Adipocyte (in vitro differentiated cells): ENCODE results near the gene PRKD3.

Source experiments
- DNase-seq: peaks from one replicate; pipeline ENCODE4 v3.0.0-alpha.2; 2015; ENCODE audit warnings: low read depth
- H3K27me3 ChIP-seq: replicated peaks from 2 replicates; pipeline ENCODE4 v1.7.0; 2013; ENCODE audit warnings: mild to moderate bottlenecking, low read length, moderate library complexity; ENCODE audit not compliant: control insufficient read depth, insufficient read depth
- H3K36me3 ChIP-seq: 2 replicates; pipeline ENCODE4 v1.7.0; 2013; ENCODE audit warnings: low read length, mild to moderate bottlenecking, moderate library complexity; ENCODE audit not compliant: control insufficient read depth, insufficient read depth, severe bottlenecking
- H3K4me1 ChIP-seq: 2 replicates; pipeline ENCODE4 v1.7.0; 2013; ENCODE audit warnings: mild to moderate bottlenecking, low read length, moderate library complexity; ENCODE audit not compliant: control insufficient read depth, insufficient read depth
- H3K4me3 ChIP-seq: 2 replicates; pipeline ENCODE4 v1.7.0; 2013; ENCODE audit warnings: mild to moderate bottlenecking, low read length, moderate library complexity
- H3K9ac ChIP-seq: 2 replicates; pipeline ENCODE4 v1.7.0; 2013; ENCODE audit warnings: mild to moderate bottlenecking, low read length, moderate library complexity
- H3K9me3 ChIP-seq: 2 replicates; pipeline ENCODE4 v1.7.0; 2013; ENCODE audit warnings: mild to moderate bottlenecking, low read length, moderate library complexity; ENCODE audit not compliant: control insufficient read depth

Gene PRKD3

DNA sequence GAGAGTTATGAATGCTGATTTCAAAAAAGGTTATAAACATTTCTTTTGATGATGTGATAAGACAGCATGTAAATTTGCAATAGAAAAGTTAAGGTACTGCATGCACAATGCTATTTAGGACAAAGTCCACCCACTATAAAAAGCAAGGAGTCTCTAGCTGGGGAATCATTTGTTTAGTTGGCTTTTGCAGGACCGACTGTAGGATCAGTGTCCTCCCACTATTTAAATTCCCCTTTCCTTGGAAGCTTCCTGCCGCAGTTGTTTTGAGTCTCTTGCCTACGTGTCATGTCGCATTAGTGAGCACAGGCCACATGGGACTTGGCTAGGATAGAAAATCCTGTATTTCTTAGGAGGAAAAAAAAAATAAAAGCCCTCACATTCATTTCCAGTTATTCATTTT, 32.9 kb upstream of the PRKD3 start:
- DNase-seq = no peak
- H3K4me1 ChIP-seq = peaks cover 11% of the 10 kb centered on the region
- H3K27me3 ChIP-seq = no peaks in the 10 kb centered on the region
- H3K9ac ChIP-seq = peak overlapping the region; percentile 41
- H3K36me3 ChIP-seq = no peaks in the 10 kb centered on the region
- no peaks in the 10 kb centered on the region for H3K9me3 ChIP-seq
- peak overlapping the region; percentile 35 for H3K4me3 ChIP-seq

DNA sequence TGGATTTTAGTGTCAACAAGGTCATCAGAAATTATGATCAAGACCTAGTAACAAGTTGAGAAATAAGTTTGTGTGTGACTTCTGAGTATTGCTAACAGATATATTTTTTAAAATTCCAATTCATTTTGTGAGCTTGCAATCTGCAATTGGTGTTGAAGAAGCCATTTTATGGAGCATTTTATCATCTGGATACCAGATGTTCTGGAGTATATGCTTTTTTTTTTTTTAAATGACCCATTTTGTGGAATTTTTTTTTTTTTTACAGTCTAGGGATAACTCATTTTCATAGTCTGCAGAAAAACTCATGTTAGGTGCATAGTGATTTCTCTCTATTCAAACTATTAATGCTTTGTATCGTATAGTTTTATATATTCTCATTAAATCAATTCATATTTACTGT, 32.4 kb upstream of the PRKD3 start:
- DNase-seq = no peak
- no peaks in the 10 kb centered on the region for H3K9me3 ChIP-seq
- no peaks in the 10 kb centered on the region for H3K27me3 ChIP-seq
- H3K4me1 ChIP-seq = peaks cover 11% of the 10 kb centered on the region
- H3K9ac ChIP-seq = no peak overlapping the region
- no peak overlapping the region for H3K4me3 ChIP-seq
- H3K36me3 ChIP-seq = no peaks in the 10 kb centered on the region

DNA sequence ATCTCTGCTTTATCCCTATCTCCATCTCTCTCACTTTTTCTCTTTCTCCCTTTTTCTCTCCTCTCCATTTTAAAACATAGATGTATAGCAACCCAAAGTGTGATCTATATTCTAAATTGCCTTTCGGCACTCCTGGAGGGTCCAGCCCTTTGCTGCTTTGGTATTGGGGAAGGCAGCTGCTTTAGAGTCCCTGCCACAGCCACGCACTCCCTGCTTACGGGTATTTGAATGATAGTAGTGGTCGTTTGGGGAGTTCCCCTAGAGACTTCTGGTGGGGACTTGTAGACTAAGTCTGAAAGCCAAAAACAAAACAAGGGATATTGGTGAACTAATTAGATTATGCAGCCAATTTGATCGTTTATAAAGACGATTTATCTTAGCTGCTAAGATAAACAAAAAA, 31.7 kb upstream of the PRKD3 start:
- H3K4me3 ChIP-seq = no peak overlapping the region
- no peak for DNase-seq
- H3K4me1 ChIP-seq = peaks cover 11% of the 10 kb centered on the region
- no peaks in the 10 kb centered on the region for H3K27me3 ChIP-seq
- no peak overlapping the region for H3K9ac ChIP-seq
- no peaks in the 10 kb centered on the region for H3K36me3 ChIP-seq
- no peaks in the 10 kb centered on the region for H3K9me3 ChIP-seq

DNA sequence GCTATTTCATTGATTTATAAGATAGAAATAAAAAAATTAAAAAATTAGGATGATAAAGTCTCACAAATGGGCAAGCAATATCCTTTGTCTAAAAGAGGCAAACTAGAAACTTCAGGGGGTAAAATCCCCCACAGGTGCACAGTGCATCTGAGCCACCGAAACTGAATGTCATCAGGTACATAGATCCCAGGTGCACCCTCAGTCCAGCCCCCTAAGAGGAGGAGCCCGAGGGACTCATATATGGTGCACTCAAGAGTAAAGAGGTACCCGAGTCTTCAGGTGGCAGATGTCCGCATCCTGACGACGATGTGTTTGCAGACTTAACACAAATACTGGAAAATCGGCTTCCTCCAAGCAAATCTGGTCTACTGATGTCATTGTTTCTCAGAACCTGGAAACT, 31.1 kb upstream of the PRKD3 start:
- DNase-seq = no peak
- no peaks in the 10 kb centered on the region for H3K9me3 ChIP-seq

DNA sequence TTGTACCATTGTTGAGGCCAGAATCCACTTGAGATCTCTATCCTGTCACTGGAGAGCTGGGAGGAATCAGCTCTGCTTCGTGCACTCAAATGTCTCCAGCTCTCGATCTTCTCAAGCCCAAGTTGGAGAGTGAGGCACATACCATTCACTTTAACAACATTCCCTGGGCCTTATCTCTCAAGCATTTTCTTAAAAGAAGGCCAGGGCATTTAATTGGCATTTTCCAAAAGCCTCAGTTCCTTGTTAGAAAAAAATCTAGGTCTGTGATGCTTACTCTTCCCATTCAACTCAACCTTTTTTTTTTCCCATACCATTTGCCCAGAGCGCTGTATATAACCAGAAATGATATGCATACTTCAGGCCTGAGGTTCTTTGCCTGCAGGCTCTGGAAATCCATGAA, 29.9 kb upstream of the PRKD3 start:
- no peaks in the 10 kb centered on the region for H3K9me3 ChIP-seq
- H3K9ac ChIP-seq = no peak overlapping the region
- no peaks in the 10 kb centered on the region for H3K27me3 ChIP-seq
- peaks cover 29% of the 10 kb centered on the region for H3K4me1 ChIP-seq
- DNase-seq = no peak
- no peak overlapping the region for H3K4me3 ChIP-seq
- H3K36me3 ChIP-seq = no peaks in the 10 kb centered on the region

More for the DNA sequence above, 31.1 kb upstream of the PRKD3 start:
- Histone ChIP-seq H3K9ac (no peak overlapping the region), H3K36me3 (no peaks in the 10 kb centered on the region), H3K4me1 (peaks cover 17% of the 10 kb centered on the region), H3K4me3 (no peak overlapping the region), H3K27me3 (no peaks in the 10 kb centered on the region)

DNA sequence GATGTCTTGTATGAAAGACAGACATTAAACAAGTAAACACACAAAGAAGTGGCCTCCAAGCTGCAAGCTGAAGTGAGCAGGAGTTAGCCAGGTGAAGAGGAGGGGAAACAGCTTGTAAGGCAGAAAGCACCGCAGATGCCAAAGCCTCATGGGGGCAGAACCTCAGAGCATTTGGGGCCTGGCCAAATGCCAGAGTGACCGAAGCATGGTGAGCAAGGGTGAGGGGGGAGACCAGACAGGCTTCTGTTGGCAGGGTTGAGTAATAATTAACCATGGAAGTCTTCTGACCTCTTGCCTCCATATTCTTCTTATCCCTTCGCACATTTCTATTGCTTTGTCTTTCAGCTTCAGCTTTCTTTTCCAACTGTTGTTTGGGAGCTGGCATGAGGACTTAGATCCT, 25.4 kb upstream of the PRKD3 start:
- Histone ChIP-seq H3K4me3 (no peak overlapping the region), H3K4me1 (peaks cover 29% of the 10 kb centered on the region), H3K27me3 (no peaks in the 10 kb centered on the region), H3K36me3 (no peaks in the 10 kb centered on the region), H3K9ac (no peak overlapping the region), H3K9me3 (no peaks in the 10 kb centered on the region)
- no peak for DNase-seq

DNA sequence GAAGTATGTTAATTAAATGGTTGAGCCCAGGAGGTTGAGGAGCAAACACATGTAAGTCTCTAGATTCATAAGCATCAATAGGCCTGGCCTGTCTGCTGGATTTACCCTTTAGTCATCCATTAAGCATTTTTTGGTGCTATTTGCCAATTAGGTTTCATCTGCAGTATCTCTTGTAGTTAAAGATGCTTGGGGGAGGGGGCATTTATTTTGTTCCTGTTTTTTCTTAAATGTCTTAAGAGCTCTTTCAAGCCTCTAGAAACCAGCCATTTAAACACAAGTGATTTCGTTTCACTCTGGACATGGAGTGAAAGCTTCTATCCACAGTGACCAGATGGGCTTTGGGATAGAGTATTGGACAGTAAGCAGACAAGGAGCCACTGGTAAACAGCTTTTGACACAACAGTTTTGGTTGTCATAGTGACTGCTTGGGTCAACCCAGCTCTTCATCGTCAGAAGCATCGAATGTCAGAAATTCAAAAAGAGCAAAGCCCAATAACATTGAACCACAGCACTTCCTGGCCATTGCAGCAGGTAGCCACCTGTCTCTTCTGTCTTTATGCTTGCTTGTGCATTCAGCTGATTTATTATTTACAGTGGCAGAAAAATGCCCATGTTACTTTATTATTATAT, 24.7 kb upstream of the PRKD3 start:
- DNase-seq = no peak
- H3K27me3 ChIP-seq = no peaks in the 10 kb centered on the region
- H3K9ac ChIP-seq = no peak overlapping the region
- peaks cover 29% of the 10 kb centered on the region for H3K4me1 ChIP-seq
- no peak overlapping the region for H3K4me3 ChIP-seq
- no peaks in the 10 kb centered on the region for H3K36me3 ChIP-seq
- H3K9me3 ChIP-seq = no peaks in the 10 kb centered on the region

DNA sequence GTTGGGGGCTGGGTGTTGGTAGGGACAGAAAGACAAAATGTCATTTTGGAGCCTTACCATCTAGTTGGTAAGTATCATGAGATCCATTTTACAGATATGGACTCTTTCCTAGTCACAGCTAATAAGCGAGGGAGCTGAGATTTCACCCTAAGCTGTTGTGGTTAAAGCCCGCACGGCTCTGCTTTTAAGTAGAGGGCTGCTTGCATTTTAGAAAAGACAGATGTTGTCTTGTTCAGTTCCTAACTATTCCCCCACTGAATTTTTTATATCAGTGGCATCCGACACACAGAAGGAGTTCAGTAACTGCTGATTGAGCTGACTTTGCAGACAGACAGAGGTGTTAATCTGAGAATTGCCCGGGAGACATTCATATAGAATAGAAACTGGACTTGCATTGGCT, 23.5 kb upstream of the PRKD3 start:
- Histone ChIP-seq H3K27me3 (no peaks in the 10 kb centered on the region), H3K36me3 (no peaks in the 10 kb centered on the region), H3K9ac (no peak overlapping the region), H3K4me1 (peaks cover 37% of the 10 kb centered on the region), H3K4me3 (no peak overlapping the region), H3K9me3 (no peaks in the 10 kb centered on the region)
- DNase-seq = no peak

DNA sequence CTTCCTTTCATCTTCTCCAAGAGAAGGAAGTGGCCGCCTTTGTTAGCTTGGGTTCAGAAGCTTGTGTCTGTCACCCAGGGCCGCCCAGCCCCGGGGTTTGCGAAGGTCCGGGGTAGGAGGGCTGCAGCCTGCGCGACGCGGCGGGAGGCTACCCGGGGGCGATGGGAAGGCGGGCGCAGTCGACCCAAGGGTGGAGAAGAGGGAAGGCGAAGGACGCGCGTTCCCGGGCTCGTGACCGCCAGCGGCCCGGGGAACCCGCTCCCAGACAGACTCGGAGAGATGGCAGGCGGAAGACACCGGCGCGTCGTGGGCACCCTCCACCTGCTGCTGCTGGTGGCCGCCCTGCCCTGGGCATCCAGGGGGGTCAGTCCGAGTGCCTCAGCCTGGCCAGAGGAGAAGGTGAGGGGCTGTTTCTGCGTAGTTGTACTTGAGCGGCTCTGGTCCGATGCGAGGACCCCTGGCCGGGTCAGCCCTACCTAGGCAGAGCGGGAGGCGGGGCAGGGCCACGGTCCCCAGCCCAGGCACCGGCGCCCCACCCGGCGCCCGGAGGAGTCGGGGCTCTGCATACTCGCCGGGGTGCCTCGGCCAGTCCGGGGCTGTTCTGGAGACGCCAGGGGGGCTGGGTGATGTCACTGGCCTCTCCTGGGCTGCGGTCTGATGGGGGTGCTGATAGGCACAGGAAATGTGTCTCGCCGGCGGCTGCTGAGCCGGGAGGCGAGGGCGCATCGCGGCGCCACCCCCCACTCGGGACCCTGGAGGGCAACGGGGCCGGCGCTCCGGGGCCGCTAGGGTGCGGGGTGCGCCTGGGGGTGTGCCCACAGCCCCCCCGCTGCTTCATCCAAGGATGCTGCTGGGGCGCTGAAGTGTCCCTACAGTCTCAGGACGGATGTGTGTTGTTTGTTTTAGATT, 20.1 kb upstream of the PRKD3 start, which contains the start of gene QPCT:
Gene QPCT (plus strand): TSS at position 178 of the 909 bp plus-strand sequence. CDS start 102 bp downstream, at position 280.
- H3K4me3 ChIP-seq = peak within 1 kb of the TSS; percentile 84
- no peaks in the 10 kb centered on the region for H3K9me3 ChIP-seq
- peak within 1 kb of the TSS; percentile 66 for H3K9ac ChIP-seq
- DNase-seq = peak; percentile 66
- no peaks in the 10 kb centered on the region for H3K27me3 ChIP-seq
- H3K4me1 ChIP-seq = peaks cover 22% of the 10 kb centered on the region
- no peaks in the 10 kb centered on the region for H3K36me3 ChIP-seq

DNA sequence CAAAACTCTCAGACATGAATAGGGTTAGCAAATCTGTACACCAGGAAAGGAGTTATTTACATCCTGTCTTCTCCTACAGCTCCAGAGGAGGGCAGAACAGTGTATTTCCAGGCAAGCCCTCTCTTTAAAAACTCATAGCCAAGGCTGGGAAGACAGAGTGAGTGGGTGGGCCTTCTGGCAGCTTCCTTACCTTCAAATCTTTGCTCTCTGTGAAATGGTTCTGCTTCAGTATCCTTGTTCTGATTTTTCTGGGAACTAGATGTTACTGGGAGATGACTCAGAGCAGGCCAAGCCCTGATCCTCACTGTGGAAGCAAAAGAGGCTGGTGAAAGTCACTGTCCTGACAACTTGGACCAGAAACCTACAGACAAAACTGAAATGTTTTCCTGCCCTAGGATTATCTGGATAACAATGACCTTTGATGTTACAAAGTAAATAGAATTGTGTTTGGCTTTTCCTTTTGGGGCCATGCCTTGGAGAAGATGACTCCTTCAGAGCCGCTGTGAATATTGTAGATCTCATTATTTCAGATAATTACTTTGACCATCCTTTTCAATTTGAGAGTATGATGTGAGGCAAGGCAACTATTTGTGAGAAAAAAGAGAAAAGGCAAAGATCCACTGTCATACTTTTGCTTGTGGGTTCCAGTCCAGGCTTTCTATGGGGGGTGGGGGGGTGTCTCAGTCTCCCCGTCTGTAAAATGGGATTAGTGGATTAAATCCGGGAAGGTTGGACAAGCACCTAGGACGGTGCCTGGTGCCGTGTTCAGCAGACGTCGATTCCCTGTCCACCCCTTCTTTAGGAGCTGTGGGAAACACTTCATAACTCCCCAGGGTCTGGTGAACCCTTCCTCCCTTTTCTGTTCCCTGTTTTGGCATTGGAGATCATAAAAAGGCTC, 19.2 kb upstream of the PRKD3 start:
- Histone ChIP-seq H3K36me3 (no peaks in the 10 kb centered on the region), H3K9ac (peak overlapping the region; percentile 66), H3K9me3 (no peaks in the 10 kb centered on the region), H3K27me3 (no peaks in the 10 kb centered on the region), H3K4me3 (peak overlapping the region; percentile 84), H3K4me1 (peaks cover 15% of the 10 kb centered on the region)
- peak; percentile 55 for DNase-seq
